ENCODE results near the gene SNTB2. TPM values are rescaled to one million over a fixed set of nuclear protein-coding genes. Genes with fewer than 3 reads are reported as not detected.

Gene SNTB2
- total and polyA plus RNA-seq, 2 of the 13 experiments (the other 11 are each of a cell fraction or from before 2014, with no cell fraction given): 11.5 to 19.2 TPM

- no peak for TF ChIP-seq ZNF646 (CRISPR knock-in tag; IDR thresholded peaks at IDR 0.05)
- no peak for TF ChIP-seq KIAA2018 (CRISPR knock-in tag; IDR thresholded peaks at IDR 0.05; ENCODE audit: borderline replicate concordance)
- TF ChIP-seq RAD21 (CRISPR knock-in tag; IDR thresholded peaks at IDR 0.05): 0 out of 2 replicates have a peak, but pooled peaks have one; percentile 6
- TF ChIP-seq ZNF230 (CRISPR knock-in tag; IDR thresholded peaks at IDR 0.05): 0 out of 2 replicates have a peak, but pooled peaks have one; percentile 8
- no peak for TF ChIP-seq ZNF296 (CRISPR knock-in tag; conservative IDR thresholded peaks at IDR 0.05)
These were observed 153.2 kb downstream of the SNTB2 start (continued) for GRCh38 chr16:69340095-69340644.
